Fibroblast of lung (primary cell): ENCODE data around the gene TNFSF9. TPM values are rescaled to one million over a fixed set of nuclear protein-coding genes. Genes with fewer than 3 reads are reported as not detected.
A peak's percentile ranks its signal among the peaks of the same experiment; 100 is the strongest.

Experiments used
- DNase-seq, 2 donors: peaks; one replicate each; pipeline versions ENCODE4 v3.0.0 to v3.0.0-alpha.2; 2010; ENCODE audit warnings: low read depth in 2 of 2
- H2AFZ ChIP-seq: 2 replicates; pipeline ENCODE4 v1.5.1; 2012; ENCODE audit warnings: low read length, control low read depth, inconsistent platforms
- H3K27ac ChIP-seq: 2 replicates; pipeline ENCODE4 v1.5.1; 2011; ENCODE audit warnings: low read length, control low read depth; ENCODE audit not compliant: insufficient read depth
- H3K27me3 ChIP-seq: 2 replicates; pipeline ENCODE4 v1.5.1; 2011; ENCODE audit warnings: mild to moderate bottlenecking, low read length; ENCODE audit not compliant: control insufficient read depth, insufficient read depth
- H3K36me3 ChIP-seq: 2 replicates; pipeline ENCODE4 v1.5.1; 2011; ENCODE audit warnings: low read length; ENCODE audit not compliant: control insufficient read depth, insufficient read depth
- H3K4me1 ChIP-seq: 2 replicates; pipeline ENCODE4 v1.5.1; 2011; ENCODE audit warnings: low read length; ENCODE audit not compliant: control insufficient read depth, insufficient read depth; ENCODE audit errors: extremely low read depth
- H3K4me2 ChIP-seq: 2 replicates; pipeline ENCODE4 v1.5.1; 2011; ENCODE audit warnings: low read length, control low read depth; ENCODE audit not compliant: insufficient read depth; ENCODE audit errors: extremely low read depth
- H3K4me3 ChIP-seq, 4 experiments: fragments of 200-600 bp in 1 of 4; sonication (generic) in 1 of 4; replicated peaks in 1 of 4; 2 replicates each; pipeline ENCODE4 v1.5.1; 2011 to 2016; ENCODE audit warnings: low read length in 4 of 4, low read depth in 3 of 4, mild to moderate bottlenecking in 3 of 4, control low read depth in 2 of 4, inconsistent platforms in 1 of 4, mixed read lengths in 1 of 4; ENCODE audit not compliant: insufficient read depth in 1 of 4; ENCODE audit errors: control extremely low read depth in 1 of 4
- H3K79me2 ChIP-seq: 2 replicates; pipeline ENCODE4 v1.5.1; 2012; ENCODE audit warnings: mild to moderate bottlenecking, low read length, inconsistent platforms; ENCODE audit not compliant: control insufficient read depth, insufficient read depth
- H3K9ac ChIP-seq: 2 replicates; pipeline ENCODE4 v1.5.1; 2011; ENCODE audit warnings: mild to moderate bottlenecking, low read length, control low read depth; ENCODE audit not compliant: insufficient read depth
- H3K9me3 ChIP-seq: 2 replicates; pipeline ENCODE4 v1.5.1; 2012; ENCODE audit warnings: low read depth, low read length; ENCODE audit not compliant: control insufficient read depth, insufficient read depth
- H4K20me1 ChIP-seq: 2 replicates; pipeline ENCODE4 v1.5.1; 2011; ENCODE audit warnings: low read length; ENCODE audit not compliant: control insufficient read depth, insufficient read depth; ENCODE audit errors: extremely low read depth
- EZH2 ChIP-seq: IDR thresholded peaks from 2 replicates; pipeline ENCODE4 v1.5.1; 2012; ENCODE audit warnings: low read length, control low read depth, mild to moderate bottlenecking; ENCODE audit errors: missing control alignments
- polyA plus RNA-seq, 2 donors: library from polyadenylated mRNA; depleted of rRNA in 1 of 2; stranded (reverse) in 1 of 2; unstranded in 1 of 2; fragments of >200 nt; gene quantifications; 2 replicates each; pipeline ENCODE4 v1.2.1, GENCODE V29; 2011 to 2012; ENCODE audit warnings: missing spikeins in 1 of 2
- total RNA-seq: library from RNA; depleted of rRNA; stranded (reverse); fragments of >200 nt; gene quantifications from 2 replicates; pipeline ENCODE4 v1.2.1, GENCODE V29; 2014
- TF ChIP-seq, protein P1 (sequence below), 2 donors: IDR thresholded peaks in 1 of 2; conservative IDR thresholded peaks in 1 of 2; 1 replicate in 1 of 2; 2 replicates in 1 of 2; pipeline ENCODE4 v1.5.1; 2011 to 2012; ENCODE audit warnings: low read length in 2 of 2, control low read depth in 1 of 2, inconsistent platforms in 1 of 2, low read depth in 1 of 2, mild to moderate bottlenecking in 1 of 2

TNFSF9 gene
- total and polyA plus RNA-seq, 2 donors (not counting 1 experiment from before 2014, with no cell fraction given), result 0.22 to 0.66 TPM

DNA sequence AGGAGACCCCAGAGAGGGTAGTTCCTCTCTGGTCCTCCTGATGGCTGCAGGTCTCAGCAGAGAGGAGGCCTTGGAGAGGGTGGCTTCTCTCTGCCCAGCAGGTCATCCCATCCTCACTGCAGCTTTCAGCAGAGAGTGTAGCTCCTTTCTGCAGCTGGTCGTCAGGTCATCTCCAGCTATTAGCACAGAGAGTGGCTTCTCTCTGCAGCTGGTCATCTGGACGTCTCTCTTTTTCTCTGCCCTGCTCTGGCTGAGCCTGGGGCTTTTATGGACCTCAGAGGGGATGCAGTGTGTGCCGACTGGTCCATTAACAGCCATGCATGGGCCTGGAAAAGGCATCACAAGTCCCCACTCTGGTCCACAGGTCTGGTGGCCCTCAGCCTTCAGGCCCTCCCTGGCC, 20.3 kb downstream of the TNFSF9 start:
- TF ChIP-seq, protein P1, sequence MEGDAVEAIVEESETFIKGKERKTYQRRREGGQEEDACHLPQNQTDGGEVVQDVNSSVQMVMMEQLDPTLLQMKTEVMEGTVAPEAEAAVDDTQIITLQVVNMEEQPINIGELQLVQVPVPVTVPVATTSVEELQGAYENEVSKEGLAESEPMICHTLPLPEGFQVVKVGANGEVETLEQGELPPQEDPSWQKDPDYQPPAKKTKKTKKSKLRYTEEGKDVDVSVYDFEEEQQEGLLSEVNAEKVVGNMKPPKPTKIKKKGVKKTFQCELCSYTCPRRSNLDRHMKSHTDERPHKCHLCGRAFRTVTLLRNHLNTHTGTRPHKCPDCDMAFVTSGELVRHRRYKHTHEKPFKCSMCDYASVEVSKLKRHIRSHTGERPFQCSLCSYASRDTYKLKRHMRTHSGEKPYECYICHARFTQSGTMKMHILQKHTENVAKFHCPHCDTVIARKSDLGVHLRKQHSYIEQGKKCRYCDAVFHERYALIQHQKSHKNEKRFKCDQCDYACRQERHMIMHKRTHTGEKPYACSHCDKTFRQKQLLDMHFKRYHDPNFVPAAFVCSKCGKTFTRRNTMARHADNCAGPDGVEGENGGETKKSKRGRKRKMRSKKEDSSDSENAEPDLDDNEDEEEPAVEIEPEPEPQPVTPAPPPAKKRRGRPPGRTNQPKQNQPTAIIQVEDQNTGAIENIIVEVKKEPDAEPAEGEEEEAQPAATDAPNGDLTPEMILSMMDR (conservative IDR thresholded peaks at IDR 0.05 in 1 of 2, IDR thresholded peaks at IDR 0.05 in 1 of 2; ENCODE audit: low read depth in 1 of 2, low read length in 2 of 2), result no peak
- TF ChIP-seq EZH2, result no peak
- no peaks in the 10 kb centered on the region for H3K36me3 ChIP-seq
- no peak for DNase-seq
- no peak overlapping the region for H3K27ac ChIP-seq
- no peaks in the 10 kb centered on the region for H3K27me3 ChIP-seq
- H2AFZ ChIP-seq, result no peak overlapping the region
- H4K20me1 ChIP-seq, result no peaks in the 10 kb centered on the region
- H3K4me3 ChIP-seq, result no peak overlapping the region
- H3K4me2 ChIP-seq, result no peak overlapping the region
- H3K9me3 ChIP-seq, result no peaks in the 10 kb centered on the region
- H3K4me1 ChIP-seq, result no peaks in the 10 kb centered on the region
- H3K9ac ChIP-seq, result no peak overlapping the region
- H3K79me2 ChIP-seq, result no peaks in the 10 kb centered on the region

DNA sequence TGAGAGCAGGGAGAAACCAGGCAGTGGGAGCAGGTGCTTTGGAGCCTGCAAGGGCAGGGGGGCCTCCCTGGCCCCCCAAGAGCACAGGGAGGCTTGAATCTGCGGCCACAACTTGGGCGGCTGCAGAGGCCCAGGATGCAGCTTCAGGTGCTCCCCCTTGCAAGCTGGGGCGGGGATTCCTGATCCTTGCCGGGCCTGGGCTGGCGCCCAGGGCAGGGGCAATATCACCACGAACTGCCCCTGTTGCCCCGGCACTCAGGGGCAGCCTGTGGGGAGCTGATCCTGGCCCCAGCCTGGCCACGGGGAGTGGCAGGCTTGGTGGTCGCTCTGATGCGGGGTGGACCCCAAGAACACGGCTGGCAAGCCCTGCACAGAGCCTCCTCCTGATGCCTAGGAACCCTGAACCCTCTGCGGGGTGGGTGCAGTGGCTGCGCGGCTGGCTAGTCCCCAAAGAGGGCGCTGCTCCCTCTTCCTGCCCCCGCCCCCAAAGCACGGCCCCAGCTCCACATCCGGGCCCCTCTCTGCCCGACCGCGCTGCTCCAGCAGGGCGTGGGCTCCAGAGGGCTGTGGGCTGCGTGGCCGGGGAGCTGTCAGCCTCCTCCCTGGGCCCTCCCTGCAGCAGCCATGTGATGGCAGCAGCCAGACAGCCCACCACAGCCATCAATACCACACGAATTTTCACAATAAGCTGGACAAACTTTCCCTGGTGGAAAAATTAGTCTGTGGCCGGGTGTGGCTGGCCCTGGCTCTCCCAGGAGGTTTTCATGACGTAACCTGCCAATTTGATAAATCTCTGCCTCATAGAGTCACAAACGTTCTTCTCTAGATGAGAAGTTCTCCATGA, 21.0 kb downstream of the TNFSF9 start:
- H3K4me3 ChIP-seq, result no peak overlapping the region
- no peaks in the 10 kb centered on the region for H3K27me3 ChIP-seq
- H3K4me1 ChIP-seq, result no peaks in the 10 kb centered on the region
- no peak for TF ChIP-seq EZH2
- TF ChIP-seq, protein P1 (conservative IDR thresholded peaks at IDR 0.05 in 1 of 2, IDR thresholded peaks at IDR 0.05 in 1 of 2; ENCODE audit: low read depth in 1 of 2, low read length in 2 of 2), result no peak
- H3K4me2 ChIP-seq, result no peak overlapping the region
- no peak overlapping the region for H2AFZ ChIP-seq
- H3K9ac ChIP-seq, result no peak overlapping the region
- DNase-seq, result peak in 1 of 2 donors; percentile 70
- H3K79me2 ChIP-seq, result no peaks in the 10 kb centered on the region
- no peaks in the 10 kb centered on the region for H3K9me3 ChIP-seq
- no peak overlapping the region for H3K27ac ChIP-seq
- H3K36me3 ChIP-seq, result no peaks in the 10 kb centered on the region
- no peaks in the 10 kb centered on the region for H4K20me1 ChIP-seq

DNA sequence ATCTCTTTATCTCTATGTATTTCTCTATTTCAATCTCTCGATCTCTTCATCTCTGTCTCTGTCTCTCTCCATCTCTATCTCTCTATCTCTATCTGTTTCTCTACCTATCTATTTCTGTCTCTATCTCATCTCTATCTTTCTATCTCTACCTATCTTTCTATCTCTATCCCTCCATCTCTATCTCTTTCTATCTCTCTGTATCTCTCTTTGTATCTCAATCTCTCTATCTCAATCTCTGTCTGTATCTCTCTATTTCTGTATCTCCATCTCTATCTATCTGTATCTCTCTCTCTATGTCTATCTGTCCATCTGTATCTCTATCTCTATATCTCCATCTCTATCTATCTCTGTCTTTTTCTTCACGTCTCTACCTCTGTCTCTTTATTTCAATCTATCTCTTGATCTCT, 25.2 kb downstream of the TNFSF9 start:
- no peak overlapping the region for H3K4me3 ChIP-seq
- no peak for DNase-seq
- H4K20me1 ChIP-seq, result no peaks in the 10 kb centered on the region
- no peak overlapping the region for H2AFZ ChIP-seq
- H3K27ac ChIP-seq, result no peak overlapping the region
- H3K4me1 ChIP-seq, result no peaks in the 10 kb centered on the region
- no peak overlapping the region for H3K4me2 ChIP-seq
- H3K79me2 ChIP-seq, result no peaks in the 10 kb centered on the region
- no peaks in the 10 kb centered on the region for H3K36me3 ChIP-seq
- H3K9me3 ChIP-seq, result no peaks in the 10 kb centered on the region
- no peaks in the 10 kb centered on the region for H3K27me3 ChIP-seq
- H3K9ac ChIP-seq, result no peak overlapping the region
- TF ChIP-seq EZH2, result no peak
- TF ChIP-seq, protein P1 (conservative IDR thresholded peaks at IDR 0.05 in 1 of 2, IDR thresholded peaks at IDR 0.05 in 1 of 2; ENCODE audit: low read depth in 1 of 2, low read length in 2 of 2), result no peak
